ENCODE data around the gene KCNMA1. TPM values are rescaled to one million over a fixed set of nuclear protein-coding genes. Genes with fewer than 3 reads are reported as not detected.

KCNMA1 gene
- polyA plus RNA-seq, 3 donors = 3.1 to 4.1 (median 3.9) TPM

- DNase-seq (ENCODE audit: low read depth in 3 of 3, low spot score in 2 of 3) = no peak
Measured at GRCh38 chr10:77635402-77636227, 2.0 kb downstream of the KCNMA1 start.

GRCh38 chr10:77634939-77635338 lies 2.7 kb downstream of the KCNMA1 start:
- no peak for DNase-seq (ENCODE audit: low read depth in 3 of 3, low spot score in 2 of 3)

- DNase-seq (ENCODE audit: low read depth in 3 of 3, low spot score in 2 of 3) = no peak
Measured at GRCh38 chr10:77633376-77633775, 4.2 kb downstream of the KCNMA1 start.

- no peak for DNase-seq (ENCODE audit: low read depth in 3 of 3, low spot score in 2 of 3)
Measured at GRCh38 chr10:77631241-77631640, 6.4 kb downstream of the KCNMA1 start.

- no peak for DNase-seq (ENCODE audit: low read depth in 3 of 3, low spot score in 2 of 3)
Measured at GRCh38 chr10:77630507-77630848, 7.1 kb downstream of the KCNMA1 start.

GRCh38 chr10:77629775-77630506 lies 7.7 kb downstream of the KCNMA1 start:
- DNase-seq (ENCODE audit: low read depth in 3 of 3, low spot score in 2 of 3) = no peak

- DNase-seq (ENCODE audit: low read depth in 3 of 3, low spot score in 2 of 3) = no peak
Measured at GRCh38 chr10:77628906-77629730, 8.5 kb downstream of the KCNMA1 start.

GRCh38 chr10:77626266-77626935 lies 11.2 kb downstream of the KCNMA1 start:
- no peak for DNase-seq (ENCODE audit: low read depth in 3 of 3, low spot score in 2 of 3)

- no peak for DNase-seq (ENCODE audit: low read depth in 3 of 3, low spot score in 2 of 3)
Measured at GRCh38 chr10:77625379-77625778, 12.2 kb downstream of the KCNMA1 start.

- DNase-seq (ENCODE audit: low read depth in 3 of 3, low spot score in 2 of 3) = no peak
Measured at GRCh38 chr10:77622889-77623291, 14.7 kb downstream of the KCNMA1 start.

GRCh38 chr10:77620731-77621130 lies 16.9 kb downstream of the KCNMA1 start:
- no peak for DNase-seq (ENCODE audit: low read depth in 3 of 3, low spot score in 2 of 3)

GRCh38 chr10:77619964-77620703 lies 17.5 kb downstream of the KCNMA1 start:
- no peak for DNase-seq (ENCODE audit: low read depth in 3 of 3, low spot score in 2 of 3)

- DNase-seq (ENCODE audit: low read depth in 3 of 3, low spot score in 2 of 3) = no peak
Measured at GRCh38 chr10:77618117-77618516, 19.5 kb downstream of the KCNMA1 start.

GRCh38 chr10:77616766-77617165 lies 20.8 kb downstream of the KCNMA1 start:
- no peak for DNase-seq (ENCODE audit: low read depth in 3 of 3, low spot score in 2 of 3)

- DNase-seq (ENCODE audit: low read depth in 3 of 3, low spot score in 2 of 3) = no peak
Measured at GRCh38 chr10:77614778-77615625, 22.6 kb downstream of the KCNMA1 start.

GRCh38 chr10:77613476-77614130 lies 24.0 kb downstream of the KCNMA1 start:
- DNase-seq (ENCODE audit: low read depth in 3 of 3, low spot score in 2 of 3) = no peak

- no peak for DNase-seq (ENCODE audit: low read depth in 3 of 3, low spot score in 2 of 3)
Measured at GRCh38 chr10:77611670-77612069, 25.9 kb downstream of the KCNMA1 start.

- no peak for DNase-seq (ENCODE audit: low read depth in 3 of 3, low spot score in 2 of 3)
Measured at GRCh38 chr10:77611221-77611620, 26.4 kb downstream of the KCNMA1 start.
